Measurements from ENCODE around the gene SLC4A11. TPM values are rescaled to one million over a fixed set of nuclear protein-coding genes. Genes with fewer than 3 reads are reported as not detected.

Gene SLC4A11
- total RNA-seq, 2 experiments from 2014 or later: 3.9 to 4.0 TPM

- ChIA-PET POLR2A (no interaction called here), CTCF (no interaction called here)
Observed at GRCh38 chr20:3233131-3233990, 5.6 kb downstream of the SLC4A11 start.

- ChIA-PET POLR2A (no interaction called here), CTCF (interaction anchor here (0.6 kb wide), 1 partner anchor 565 kb away, joined by 4 read pairs; no protein-coding TSS in a partner anchor)
Observed at GRCh38 chr20:3231889-3232588, 7.0 kb downstream of the SLC4A11 start.

- ChIA-PET POLR2A (no interaction called here), CTCF (no interaction called here)
Observed at GRCh38 chr20:3231116-3231515, 7.9 kb downstream of the SLC4A11 start.

GRCh38 chr20:3229798-3230197, 9.2 kb downstream of the SLC4A11 start:
- POLR2A ChIA-PET: no interaction called here
- CTCF ChIA-PET: no interaction called here

GRCh38 chr20:3229158-3229557, 9.8 kb downstream of the SLC4A11 start:
- ChIA-PET CTCF (no interaction called here), POLR2A (no interaction called here)

GRCh38 chr20:3228750-3229032, 10.3 kb downstream of the SLC4A11 start:
- ChIA-PET CTCF (no interaction called here), POLR2A (no interaction called here)

- CTCF ChIA-PET: no interaction called here
- POLR2A ChIA-PET: no interaction called here
Observed at GRCh38 chr20:3227936-3228749, 10.8 kb downstream of the SLC4A11 start.

- CTCF ChIA-PET: no interaction called here
Observed at GRCh38 chr20:3227506-3227905, 11.5 kb downstream of the SLC4A11 start.

GRCh38 chr20:3226864-3227263, 12.1 kb downstream of the SLC4A11 start:
- POLR2A ChIA-PET: no interaction called here
- CTCF ChIA-PET: no interaction called here

More at GRCh38 chr20:3227506-3227905, 11.5 kb downstream of the SLC4A11 start:
- POLR2A ChIA-PET: no interaction called here

GRCh38 chr20:3226093-3226492, 12.9 kb downstream of the SLC4A11 start:
- ChIA-PET CTCF (no interaction called here), POLR2A (no interaction called here)

GRCh38 chr20:3224681-3225421, 14.1 kb downstream of the SLC4A11 start:
- CTCF ChIA-PET: interaction anchor here (0.6 kb wide), 1 partner anchor 19 kb away, joined by 3 read pairs; no protein-coding TSS in a partner anchor
- POLR2A ChIA-PET: no interaction called here

GRCh38 chr20:3223994-3224680, 14.9 kb downstream of the SLC4A11 start:
- ChIA-PET POLR2A (no interaction called here), CTCF (interaction anchor here (0.6 kb wide), 1 partner anchor 18 kb away, joined by 3 read pairs; no protein-coding TSS in a partner anchor)

- ChIA-PET POLR2A (no interaction called here), CTCF (no interaction called here)
Observed at GRCh38 chr20:3223651-3223993, 15.4 kb downstream of the SLC4A11 start.

GRCh38 chr20:3222635-3223600, 16.1 kb downstream of the SLC4A11 start:
- ChIA-PET CTCF (interaction anchor here (0.6 kb wide), 1 partner anchor 94 kb away, joined by 3 read pairs; no protein-coding TSS in a partner anchor), POLR2A (no interaction called here)

- ChIA-PET CTCF (interaction anchor here (0.6 to 1.2 kb wide), 2 partner anchors 11 to 85 kb away, joined by 3 to 4 read pairs; no protein-coding TSS in a partner anchor), POLR2A (interaction anchor here (0.7 kb wide), 1 partner anchor 79 kb away, joined by 7 read pairs; no protein-coding TSS in a partner anchor)
Observed at GRCh38 chr20:3221398-3222226, 17.4 kb downstream of the SLC4A11 start.

- ChIA-PET POLR2A (interaction anchor here (0.6 to 0.7 kb wide), 2 partner anchors 99 to 387 kb away, joined by 3 to 5 read pairs; no protein-coding TSS in a partner anchor), CTCF (interaction anchor here (0.6 to 2.7 kb wide), 15 partner anchors 9 to 660 kb away, joined by 3 to 12 read pairs (median 3); partner anchors contain the start of genes ITPA and SLC4A11)
Observed at GRCh38 chr20:3218307-3218988, 20.5 kb downstream of the SLC4A11 start.
